Inflammatory macrophage treated with lipopolysaccharide for 4 hours (primary cell): Measurements from ENCODE around the gene C20orf173.
"Not testable (repeated sequence)": the region's sequence is repeated elsewhere in the genome, so short reads cannot be mapped to it uniquely, and the experiment has no call there.

ENCODE experiments used
- DNase-seq: peaks from one replicate; pipeline ENCODE4 v3.0.0-alpha.2; 2020

The C20orf173 gene, protein sequence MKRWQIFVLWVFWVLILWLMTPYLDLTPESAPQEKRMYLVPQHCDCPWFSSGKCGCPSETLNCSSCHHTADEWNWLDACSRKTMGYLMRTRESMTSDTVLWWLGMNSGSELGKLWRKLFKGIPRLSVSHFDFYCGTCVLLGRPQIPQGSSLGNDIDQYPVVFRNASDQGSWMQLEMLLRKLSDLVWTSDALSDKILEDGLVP

GRCh38 chr20:35529552-35529951 lies at the start of gene C20orf173:
Gene C20orf173 (minus strand): TSS chr20:35529652. CDS start chr20:35529373, 279 bp downstream.
- DNase-seq = no peak

DNA sequence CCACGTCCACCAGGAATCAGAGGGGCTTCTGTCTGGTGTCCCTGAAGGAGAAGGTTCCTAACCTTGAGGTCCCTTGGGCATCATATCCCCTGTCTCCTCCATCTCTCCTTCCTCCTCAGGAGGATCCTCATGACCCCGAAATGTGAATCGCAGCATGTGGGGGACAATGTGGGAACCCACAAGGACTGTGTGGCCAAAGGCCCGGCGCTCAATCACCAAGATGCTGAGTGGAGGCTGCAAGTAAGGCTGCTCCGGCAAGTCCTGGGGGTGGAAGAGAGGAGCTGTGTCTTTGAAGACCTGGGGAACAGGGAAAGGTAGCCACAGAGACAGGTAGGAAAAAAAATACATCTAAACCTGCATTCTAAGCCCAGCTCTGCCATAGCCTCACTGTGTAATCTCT lies 49.7 kb upstream of the C20orf173 start:
- no peak for DNase-seq

DNA sequence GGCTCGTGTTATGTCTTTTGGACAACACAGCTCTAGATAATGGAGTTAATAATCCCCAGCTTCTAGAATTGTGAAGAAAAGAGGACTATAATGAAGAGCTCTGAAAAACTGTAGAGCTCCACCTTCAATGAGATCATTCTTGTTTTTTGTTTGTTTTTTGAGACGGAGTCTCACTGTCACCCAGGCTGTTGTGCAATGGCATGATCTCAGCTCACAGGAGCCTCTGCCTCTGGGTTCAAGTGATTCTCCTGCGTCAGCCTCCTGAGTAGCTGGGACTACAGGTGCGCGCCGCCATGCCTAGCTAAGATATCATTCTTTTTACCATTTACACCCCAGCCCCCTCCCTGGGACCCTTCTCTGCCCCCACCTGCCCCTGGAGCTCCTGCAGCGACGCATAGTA lies 49.0 kb upstream of the C20orf173 start:
- no peak for DNase-seq

GRCh38 chr20:35576816-35577215 lies 47.4 kb upstream of the C20orf173 start:
- no peak for DNase-seq

GRCh38 chr20:35575958-35576357 lies 46.5 kb upstream of the C20orf173 start:
- DNase-seq = no peak

DNA sequence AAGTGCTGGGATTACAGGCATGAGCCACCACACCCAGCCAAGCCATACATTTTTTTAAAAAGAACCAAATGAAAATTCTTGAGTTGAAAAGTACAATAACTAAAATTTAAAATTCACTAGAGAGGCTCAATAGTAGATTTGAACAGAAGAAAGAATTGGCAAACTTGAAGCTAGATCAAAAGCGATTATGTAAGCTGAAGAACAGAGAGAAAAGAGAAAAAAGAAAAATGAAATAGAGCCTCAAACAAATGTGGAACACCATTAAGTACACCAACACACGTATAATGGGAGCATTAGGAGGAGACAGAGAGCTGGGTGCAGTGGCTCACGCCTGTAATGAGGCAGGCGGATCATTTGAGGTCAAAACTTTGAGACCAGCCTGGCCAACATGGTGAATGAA lies 43.4 kb upstream of the C20orf173 start:
- no peak for DNase-seq

DNA sequence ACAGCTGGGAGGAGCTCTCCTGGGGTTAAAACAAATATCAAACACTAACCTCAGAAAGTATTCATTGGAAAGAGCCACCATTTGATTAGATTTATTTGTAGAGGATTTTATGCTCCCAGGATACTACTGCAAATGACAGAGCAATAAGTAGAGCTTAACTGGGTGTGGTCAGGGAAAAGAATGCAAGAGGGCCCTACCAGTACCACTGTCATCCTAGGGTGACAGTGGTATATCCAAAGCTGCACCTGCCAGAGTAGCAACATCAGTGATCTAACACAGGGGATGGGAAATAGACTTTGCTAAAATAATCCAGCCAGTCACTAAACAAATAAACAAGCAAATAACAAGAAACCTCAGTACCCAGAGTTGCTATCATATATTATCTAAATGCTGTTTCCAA lies 42.1 kb upstream of the C20orf173 start:
- DNase-seq = no peak

- DNase-seq = no peak
Measured at GRCh38 chr20:35568645-35569044, 39.2 kb upstream of the C20orf173 start.

- DNase-seq = no peak
Measured at GRCh38 chr20:35564905-35565304, 35.5 kb upstream of the C20orf173 start.

GRCh38 chr20:35563834-35564233 lies 34.4 kb upstream of the C20orf173 start:
- no peak for DNase-seq

DNA sequence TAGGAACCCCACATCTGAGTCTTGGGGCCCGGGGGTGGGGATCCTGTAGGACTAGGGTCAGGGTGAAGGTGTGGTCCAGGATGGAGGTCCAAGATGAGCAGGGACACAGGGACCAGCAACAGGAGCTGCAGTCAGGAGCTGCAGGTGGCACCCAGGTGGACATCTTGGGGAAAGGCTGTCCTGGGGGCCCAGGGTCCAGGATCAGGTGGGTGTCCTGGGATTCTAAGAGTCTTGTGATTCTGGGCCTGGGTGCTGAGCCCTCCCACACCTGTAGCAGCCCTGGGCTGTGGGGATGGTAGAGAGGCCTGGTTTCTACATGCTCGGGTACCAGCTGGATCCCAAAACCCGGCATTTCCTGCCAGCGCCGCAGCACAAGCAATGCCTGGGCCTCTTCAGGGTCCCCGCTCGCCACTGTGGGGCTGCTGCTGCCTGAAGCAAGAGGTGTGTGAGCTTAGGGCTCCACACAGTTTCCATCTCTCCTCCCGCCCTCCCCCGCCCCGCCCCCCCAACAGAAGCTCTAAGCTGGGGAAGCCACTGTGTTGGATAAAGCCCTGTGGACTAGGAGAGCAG lies 33.2 kb upstream of the C20orf173 start:
- no peak for DNase-seq

DNA sequence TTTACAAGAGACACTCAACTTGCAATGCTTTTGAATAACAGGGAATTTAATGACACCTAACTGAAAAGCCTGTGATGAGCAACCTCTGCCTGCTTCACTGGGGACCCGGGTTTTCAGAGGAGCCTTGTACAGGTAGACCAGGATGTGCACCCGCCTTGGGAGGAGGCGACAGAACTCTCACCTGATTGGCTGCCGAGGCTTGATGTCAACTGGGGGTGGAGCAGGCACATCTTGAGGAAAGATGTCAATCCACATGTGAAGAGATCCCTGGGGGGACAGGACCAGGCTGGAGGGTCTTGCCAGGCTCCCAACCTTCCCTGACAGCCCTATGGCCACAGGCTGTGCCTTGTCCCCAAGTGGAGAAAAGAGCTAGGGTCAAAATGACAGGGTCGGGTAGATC lies 32.2 kb upstream of the C20orf173 start:
- no peak for DNase-seq

GRCh38 chr20:35561268-35561667 lies 31.8 kb upstream of the C20orf173 start:
- DNase-seq = no peak

DNA sequence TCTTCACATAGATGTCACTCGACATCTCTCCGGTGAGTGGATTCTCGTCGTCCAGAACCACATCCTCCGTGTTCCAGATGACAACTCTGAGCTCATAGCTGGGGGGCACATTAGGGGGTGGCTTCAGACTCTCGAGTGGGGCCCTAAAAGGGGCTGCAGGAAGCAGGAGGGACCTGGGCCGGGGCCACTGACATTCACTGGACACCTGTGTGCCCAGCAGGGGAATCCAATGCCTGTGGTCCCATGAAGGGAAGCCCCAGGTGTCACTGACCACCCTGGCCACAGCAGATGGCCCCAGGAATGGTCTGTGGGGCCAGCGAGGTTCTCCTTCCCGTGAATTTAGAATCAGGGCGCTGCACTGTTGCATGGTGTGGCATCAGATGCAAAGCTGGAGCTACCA lies 31.1 kb upstream of the C20orf173 start:
- DNase-seq = no peak

- no peak for DNase-seq
Measured at GRCh38 chr20:35560105-35560511, 30.7 kb upstream of the C20orf173 start.

GRCh38 chr20:35559042-35559693 lies 29.7 kb upstream of the C20orf173 start:
- DNase-seq = no peak

- no peak for DNase-seq
Measured at GRCh38 chr20:35558451-35558850, 29.0 kb upstream of the C20orf173 start.

DNA sequence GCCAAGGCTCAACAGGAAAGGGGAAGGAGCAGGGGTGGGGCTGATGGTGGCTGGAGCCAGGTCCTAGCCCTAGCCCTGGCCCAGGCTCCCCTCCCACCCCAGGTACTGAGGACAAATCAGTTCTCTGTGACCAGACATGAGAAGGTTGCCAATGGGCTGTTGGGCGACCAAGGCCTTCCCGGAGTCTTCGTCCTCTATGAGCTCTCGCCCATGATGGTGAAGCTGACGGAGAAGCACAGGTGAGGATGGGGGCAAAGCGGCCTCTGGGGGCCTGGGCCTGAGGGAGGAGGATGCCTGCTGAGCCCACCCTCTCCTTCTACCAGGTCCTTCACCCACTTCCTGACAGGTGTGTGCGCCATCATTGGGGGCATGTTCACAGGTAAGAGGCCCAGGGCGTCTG lies 27.4 kb upstream of the C20orf173 start:
- DNase-seq = no peak

- no peak for DNase-seq
Measured at GRCh38 chr20:35555951-35556645, 26.6 kb upstream of the C20orf173 start.

- DNase-seq = not testable (repeated sequence)
Measured at GRCh38 chr20:35555461-35555860, 26.0 kb upstream of the C20orf173 start.

- no peak for DNase-seq
Measured at GRCh38 chr20:35552914-35553313, 23.5 kb upstream of the C20orf173 start.

- DNase-seq = no peak
Measured at GRCh38 chr20:35551503-35551902, 22.1 kb upstream of the C20orf173 start.

DNA sequence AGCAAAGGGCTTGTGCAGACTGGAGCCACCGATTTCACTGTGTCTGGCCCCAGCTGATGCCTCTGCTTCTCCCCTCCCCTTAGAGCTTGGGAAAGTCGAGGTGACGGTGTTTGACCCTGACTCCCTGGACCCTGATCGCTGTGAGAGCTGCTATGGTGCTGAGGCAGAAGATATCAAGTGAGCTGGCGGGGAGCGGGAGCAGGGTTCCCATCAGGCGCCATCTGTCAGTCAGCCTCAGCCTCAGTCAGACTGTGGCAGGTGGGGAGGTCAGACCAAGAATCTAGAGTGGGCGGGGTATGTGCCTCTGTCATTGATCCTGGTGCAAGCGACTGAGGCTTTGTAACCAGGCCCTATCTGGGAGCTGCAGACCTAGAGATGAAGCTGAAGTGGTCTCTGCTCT lies 17.9 kb upstream of the C20orf173 start:
- no peak for DNase-seq

DNA sequence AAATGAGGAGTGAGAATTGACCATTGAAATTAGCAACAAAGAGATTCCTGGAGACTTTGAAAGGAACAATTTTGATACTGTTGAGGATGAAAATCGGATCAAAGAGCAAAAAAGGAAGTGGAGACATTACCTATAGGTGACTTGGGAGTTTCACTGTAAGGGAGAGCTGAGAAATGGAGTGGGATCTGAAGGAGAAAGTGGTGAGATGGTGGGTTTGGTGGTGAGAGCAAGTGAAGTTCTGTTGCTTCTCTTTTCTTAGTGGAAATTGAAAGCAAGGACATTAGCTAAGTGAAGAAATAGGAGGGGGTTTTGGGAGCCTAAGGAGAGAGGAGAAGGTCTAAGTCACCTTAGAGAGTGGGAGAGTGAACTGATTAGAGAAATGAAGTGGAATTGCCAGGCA lies 16.7 kb upstream of the C20orf173 start:
- no peak for DNase-seq
